Measurements from ENCODE around the gene EPN2. TPM values are rescaled to one million over a fixed set of nuclear protein-coding genes. Genes with fewer than 3 reads are reported as not detected.
A peak's percentile ranks its signal among the peaks of the same experiment; 100 is the strongest.

The EPN2 gene
- total RNA-seq, 2 experiments from 2014 or later, result 11.9 to 12.3 TPM

DNA sequence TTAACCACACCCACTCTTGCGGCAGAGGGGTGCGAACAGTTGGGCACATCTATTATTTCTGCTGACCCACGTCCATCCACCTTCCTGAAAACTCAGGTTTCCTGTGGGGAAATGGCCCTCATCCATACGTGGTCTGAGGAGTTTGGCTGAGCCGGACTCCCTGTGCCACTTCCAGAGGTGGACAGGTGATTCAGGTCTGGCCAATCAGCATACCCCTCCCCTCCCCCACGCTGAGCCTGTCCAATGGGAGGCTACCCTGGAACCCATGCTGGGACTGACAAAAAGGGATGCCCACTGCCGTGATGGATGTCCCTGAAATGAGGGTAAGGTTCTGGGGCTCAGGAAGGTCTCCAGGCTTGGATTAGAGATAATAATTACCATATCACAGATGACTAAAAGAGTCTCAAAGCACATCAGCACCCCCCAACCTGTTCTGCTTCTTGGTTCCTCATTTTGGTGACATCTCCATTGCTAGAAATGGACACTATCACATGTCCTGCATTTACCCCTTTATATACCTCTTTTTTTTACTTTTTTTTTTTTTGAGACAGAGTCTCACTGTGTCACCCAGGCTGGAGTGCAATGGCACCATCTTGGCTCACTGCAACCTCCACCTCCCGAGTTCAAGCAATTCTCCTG is 135.8 kb downstream of the EPN2 start:
- Mint-ChIP-seq H3K27ac (no peak overlapping the region), H3K36me3 (ENCODE audit: low read depth) (peaks cover 7% of the 10 kb centered on the region), H3K4me3 (no peak overlapping the region), H3K9me3 (no peaks in the 10 kb centered on the region), H3K4me1 (ENCODE audit: low read depth) (peaks cover 46% of the 10 kb centered on the region), H3K27me3 (no peaks in the 10 kb centered on the region)
- Histone ChIP-seq H3K36me3 (ENCODE audit: insufficient read depth, low read length) (no peaks in the 10 kb centered on the region), H3K4me1 (ENCODE audit: insufficient read depth, low read length) (peaks cover 64% of the 10 kb centered on the region), H3K27me3 (ENCODE audit: control insufficient read depth in 1 of 2, insufficient read depth in 2 of 2, low read length in 2 of 2) (no peaks in the 10 kb centered on the region), H3K9me3 (ENCODE audit: control insufficient read depth in 1 of 2, insufficient read depth in 1 of 2, low read length in 2 of 2) (no peaks in the 10 kb centered on the region), H3K27ac (ENCODE audit: low read depth in 1 of 2, low read length in 2 of 2) (no peak overlapping the region), H3K4me3 (ENCODE audit: low read length) (no peak overlapping the region)
- ATAC-seq (ENCODE audit: poor library complexity) (no peak), DNase-seq (peak in 1 of 14 experiments; percentile 18)
- POLR2A ChIA-PET, result no interaction called here
- intact Hi-C loops (cut with DNase I, micrococcal nuclease), result no loop called here
- CTCF ChIA-PET, result interaction anchor here (1.9 to 3.7 kb wide), 2 partner anchors 10 kb away, joined by 5 to 22 read pairs; partner anchors contain the start of gene B9D1
- TF ChIP-seq, protein P1, sequence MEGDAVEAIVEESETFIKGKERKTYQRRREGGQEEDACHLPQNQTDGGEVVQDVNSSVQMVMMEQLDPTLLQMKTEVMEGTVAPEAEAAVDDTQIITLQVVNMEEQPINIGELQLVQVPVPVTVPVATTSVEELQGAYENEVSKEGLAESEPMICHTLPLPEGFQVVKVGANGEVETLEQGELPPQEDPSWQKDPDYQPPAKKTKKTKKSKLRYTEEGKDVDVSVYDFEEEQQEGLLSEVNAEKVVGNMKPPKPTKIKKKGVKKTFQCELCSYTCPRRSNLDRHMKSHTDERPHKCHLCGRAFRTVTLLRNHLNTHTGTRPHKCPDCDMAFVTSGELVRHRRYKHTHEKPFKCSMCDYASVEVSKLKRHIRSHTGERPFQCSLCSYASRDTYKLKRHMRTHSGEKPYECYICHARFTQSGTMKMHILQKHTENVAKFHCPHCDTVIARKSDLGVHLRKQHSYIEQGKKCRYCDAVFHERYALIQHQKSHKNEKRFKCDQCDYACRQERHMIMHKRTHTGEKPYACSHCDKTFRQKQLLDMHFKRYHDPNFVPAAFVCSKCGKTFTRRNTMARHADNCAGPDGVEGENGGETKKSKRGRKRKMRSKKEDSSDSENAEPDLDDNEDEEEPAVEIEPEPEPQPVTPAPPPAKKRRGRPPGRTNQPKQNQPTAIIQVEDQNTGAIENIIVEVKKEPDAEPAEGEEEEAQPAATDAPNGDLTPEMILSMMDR (IDR thresholded peaks at IDR 0.05), result no peak

GRCh38 chr17:19374136-19374535 is 137.0 kb downstream of the EPN2 start:
- H3K9me3 Mint-ChIP-seq, result no peaks in the 10 kb centered on the region
- intact Hi-C loops (cut with DNase I, micrococcal nuclease), result no loop called here
- POLR2A ChIA-PET, result no interaction called here

GRCh38 chr17:19375732-19376131 is 138.6 kb downstream of the EPN2 start:
- POLR2A ChIA-PET, result no interaction called here
- Histone ChIP-seq H3K27ac (ENCODE audit: low read depth in 1 of 2, low read length in 2 of 2) (no peak overlapping the region), H3K36me3 (ENCODE audit: insufficient read depth, low read length) (peaks cover 8% of the 10 kb centered on the region), H3K4me1 (ENCODE audit: insufficient read depth, low read length) (peaks cover 51% of the 10 kb centered on the region), H3K27me3 (ENCODE audit: control insufficient read depth in 1 of 2, insufficient read depth in 2 of 2, low read length in 2 of 2) (no peaks in the 10 kb centered on the region), H3K4me3 (ENCODE audit: low read length) (no peak overlapping the region), H3K9me3 (ENCODE audit: control insufficient read depth in 1 of 2, insufficient read depth in 1 of 2, low read length in 2 of 2) (peaks cover 0 to 2% of the 10 kb centered on the region in 2 experiments)
- no peak for DNase-seq
- no peak for ATAC-seq (ENCODE audit: poor library complexity)
- Mint-ChIP-seq H3K4me1 (ENCODE audit: low read depth) (peaks cover 27% of the 10 kb centered on the region), H3K27me3 (no peaks in the 10 kb centered on the region), H3K9me3 (no peaks in the 10 kb centered on the region), H3K36me3 (ENCODE audit: low read depth) (peaks cover 26% of the 10 kb centered on the region), H3K27ac (no peak overlapping the region), H3K4me3 (peak overlapping the region; percentile 76)
- TF ChIP-seq, protein P1 (IDR thresholded peaks at IDR 0.05), result no peak
- intact Hi-C loops (cut with DNase I, micrococcal nuclease), result loop anchor here (1.0 to 5.0 kb wide), 6 partner anchors 12 to 397 kb away; partner anchors contain the start of gene ALDH3A2 (in 1 of the 2)
- CTCF ChIA-PET, result interaction anchor here (3.7 kb wide), 1 partner anchor 13 kb away, joined by 22 read pairs; the partner anchor contains the start of gene B9D1

More at GRCh38 chr17:19374136-19374535, 137.0 kb downstream of the EPN2 start:
- ATAC-seq (ENCODE audit: poor library complexity), result no peak
- Histone ChIP-seq H3K4me3 (ENCODE audit: low read length) (no peak overlapping the region), H3K36me3 (ENCODE audit: insufficient read depth, low read length) (no peaks in the 10 kb centered on the region), H3K27ac (ENCODE audit: low read depth in 1 of 2, low read length in 2 of 2) (no peak overlapping the region), H3K9me3 (ENCODE audit: control insufficient read depth in 1 of 2, insufficient read depth in 1 of 2, low read length in 2 of 2) (no peaks in the 10 kb centered on the region), H3K4me1 (ENCODE audit: insufficient read depth, low read length) (peaks cover 67% of the 10 kb centered on the region), H3K27me3 (ENCODE audit: control insufficient read depth in 1 of 2, insufficient read depth in 2 of 2, low read length in 2 of 2) (no peaks in the 10 kb centered on the region)
- DNase-seq, result no peak
- H3K4me1 Mint-ChIP-seq (ENCODE audit: low read depth), result peaks cover 41% of the 10 kb centered on the region
- peaks cover 11% of the 10 kb centered on the region for H3K36me3 Mint-ChIP-seq (ENCODE audit: low read depth)
- TF ChIP-seq, protein P1 (IDR thresholded peaks at IDR 0.05), result no peak
- peak overlapping the region; percentile 20 for H3K4me3 Mint-ChIP-seq
- CTCF ChIA-PET, result interaction anchor here (1.3 to 3.7 kb wide), 2 partner anchors 11 to 73 kb away, joined by 8 to 22 read pairs; partner anchors contain the start of gene B9D1
- no peak overlapping the region for H3K27ac Mint-ChIP-seq
- H3K27me3 Mint-ChIP-seq, result no peaks in the 10 kb centered on the region
